Caki2 (cell line): ENCODE measurements around the gene ARHGAP45. TPM values are rescaled to one million over a fixed set of nuclear protein-coding genes. Genes with fewer than 3 reads are reported as not detected.
"Not testable (repeated sequence)": the region's sequence is repeated elsewhere in the genome, so short reads cannot be mapped to it uniquely, and the experiment has no call there.

Experiments
- DNase-seq: peaks from one replicate; pipeline ENCODE4 v3.0.0-alpha.2; 2015; ENCODE audit warnings: low read depth
- in situ Hi-C: cut with HindIII; loops from 2 replicates; pipeline ENCODE4 v1.10.0; 2016; ENCODE audit warnings: low sequenced_read_pairs, low pct_unique_long_range_greater_than_20kb, mixed read lengths
- total RNA-seq: library from RNA; depleted of rRNA; stranded (reverse); fragments of >200 nt; shearing (Covaris generic); gene quantifications from 2 replicates; pipeline ENCODE4 v1.2.3, GENCODE V29; 2014; ENCODE audit warnings: low replicate concordance

ARHGAP45 gene
- total RNA-seq, 1 experiment from 2014 or later: 17.3 TPM

- DNase-seq: no peak
- in situ Hi-C loops: no loop called here
Observed at GRCh38 chr19:1108291-1109031, 41.5 kb downstream of the ARHGAP45 start.

- in situ Hi-C loops: no loop called here
- no peak for DNase-seq
Observed at GRCh38 chr19:1109032-1109551, 42.1 kb downstream of the ARHGAP45 start.

- in situ Hi-C loops: no loop called here
- no peak for DNase-seq
Observed at GRCh38 chr19:1109697-1110671, 43.0 kb downstream of the ARHGAP45 start.

- in situ Hi-C loops: no loop called here
- DNase-seq: no peak
Observed at GRCh38 chr19:1110809-1111640, 44.1 kb downstream of the ARHGAP45 start.

GRCh38 chr19:1111641-1112267 lies 44.8 kb downstream of the ARHGAP45 start:
- DNase-seq: no peak
- in situ Hi-C loops: no loop called here

- in situ Hi-C loops: no loop called here
- DNase-seq: no peak
Observed at GRCh38 chr19:1112268-1113029, 45.5 kb downstream of the ARHGAP45 start.

- peak; percentile 49 for DNase-seq
- in situ Hi-C loops: no loop called here
Observed at GRCh38 chr19:1113030-1113985, 46.3 kb downstream of the ARHGAP45 start.

GRCh38 chr19:1113986-1114483 lies 47.1 kb downstream of the ARHGAP45 start:
- in situ Hi-C loops: no loop called here

GRCh38 chr19:1114728-1115127 lies 47.8 kb downstream of the ARHGAP45 start:
- DNase-seq, in situ Hi-C loops: not testable (repeated sequence)

More at GRCh38 chr19:1113986-1114483, 47.1 kb downstream of the ARHGAP45 start:
- DNase-seq: no peak

GRCh38 chr19:1115646-1116420 lies 48.9 kb downstream of the ARHGAP45 start:
- in situ Hi-C loops: no loop called here
- DNase-seq: no peak

GRCh38 chr19:1116726-1117581 lies 50.0 kb downstream of the ARHGAP45 start:
- no peak for DNase-seq
- in situ Hi-C loops: no loop called here

GRCh38 chr19:1117654-1118053 lies 50.7 kb downstream of the ARHGAP45 start:
- in situ Hi-C loops: no loop called here
- DNase-seq: no peak

GRCh38 chr19:1118999-1119398 lies 52.0 kb downstream of the ARHGAP45 start:
- in situ Hi-C loops: no loop called here
- no peak for DNase-seq

- no peak for DNase-seq
- in situ Hi-C loops: no loop called here
Observed at GRCh38 chr19:1119475-1120217, 52.7 kb downstream of the ARHGAP45 start.
